T47D (cell line): ENCODE data around the gene SMC4.

ENCODE experiments used
- DNase-seq, 2 experiments: peaks; one replicate each; pipeline versions ENCODE4 v3.0.0 to v3.0.0-alpha.2; 2011 to 2012; ENCODE audit warnings: low read depth in 1 of 2, low spot score in 1 of 2
- JUND ChIP-seq: IDR thresholded peaks from 2 replicates; pipeline ENCODE4 v1.6.1; 2012; ENCODE audit warnings: low read depth
- in situ Hi-C: cut with HindIII; loops from 2 replicates; pipeline ENCODE4 v1.10.0; 2016; ENCODE audit warnings: low sequenced_read_pairs, low pct_unique_long_range_greater_than_20kb

The SMC4 gene

GRCh38 chr3:160477750-160478149 is 78.3 kb downstream of the SMC4 start:
- in situ Hi-C loops, result no loop called here

GRCh38 chr3:160478338-160478737 is 78.9 kb downstream of the SMC4 start:
- no peak for DNase-seq
- in situ Hi-C loops, result no loop called here
- no peak for TF ChIP-seq JUND

More at GRCh38 chr3:160477750-160478149, 78.3 kb downstream of the SMC4 start:
- no peak for DNase-seq
- TF ChIP-seq JUND, result no peak

DNA sequence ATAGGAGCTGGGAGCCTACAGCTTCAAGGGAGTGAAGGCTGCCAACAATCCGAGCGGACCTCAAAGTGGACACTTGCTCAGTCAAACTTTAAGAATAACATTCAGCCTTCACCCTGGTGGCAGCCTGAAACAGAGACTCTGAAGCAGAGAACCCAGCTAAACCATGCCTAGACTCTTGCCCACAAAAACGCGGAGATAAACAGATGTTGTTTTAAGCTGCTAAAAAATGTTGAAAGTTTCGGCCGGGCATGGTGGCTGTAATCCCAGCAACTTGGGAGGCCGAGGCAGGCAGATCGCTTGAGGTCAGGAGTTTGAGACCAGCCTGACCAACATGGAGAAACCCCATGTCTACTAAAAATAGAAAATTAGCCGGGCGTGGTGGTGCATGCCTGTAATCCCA is 79.9 kb downstream of the SMC4 start:
- TF ChIP-seq JUND, result no peak
- no peak for DNase-seq
- in situ Hi-C loops, result no loop called here

- in situ Hi-C loops, result no loop called here
- TF ChIP-seq JUND, result no peak
- DNase-seq, result no peak
Observed at GRCh38 chr3:160480931-160481330, 81.5 kb downstream of the SMC4 start.

DNA sequence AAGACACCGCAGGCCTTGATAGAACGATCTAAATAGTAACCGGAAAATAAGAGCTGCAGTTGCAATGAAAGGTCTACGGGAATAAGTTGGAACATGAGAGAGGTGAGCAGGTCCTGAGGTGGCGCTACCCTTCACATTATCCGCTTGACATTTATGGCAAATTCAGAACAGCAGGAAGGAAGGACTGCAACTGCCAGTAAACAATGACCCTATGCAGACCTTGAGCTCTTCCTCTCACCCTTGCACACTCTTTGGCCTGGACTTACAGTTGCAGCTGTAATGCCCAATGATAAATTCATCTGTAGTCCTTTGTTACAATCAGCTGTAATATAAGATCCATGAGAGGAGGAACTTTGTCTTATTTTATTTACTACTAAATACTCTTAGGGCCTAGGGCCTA is 82.4 kb downstream of the SMC4 start:
- in situ Hi-C loops, result no loop called here
- no peak for DNase-seq
- TF ChIP-seq JUND, result no peak

DNA sequence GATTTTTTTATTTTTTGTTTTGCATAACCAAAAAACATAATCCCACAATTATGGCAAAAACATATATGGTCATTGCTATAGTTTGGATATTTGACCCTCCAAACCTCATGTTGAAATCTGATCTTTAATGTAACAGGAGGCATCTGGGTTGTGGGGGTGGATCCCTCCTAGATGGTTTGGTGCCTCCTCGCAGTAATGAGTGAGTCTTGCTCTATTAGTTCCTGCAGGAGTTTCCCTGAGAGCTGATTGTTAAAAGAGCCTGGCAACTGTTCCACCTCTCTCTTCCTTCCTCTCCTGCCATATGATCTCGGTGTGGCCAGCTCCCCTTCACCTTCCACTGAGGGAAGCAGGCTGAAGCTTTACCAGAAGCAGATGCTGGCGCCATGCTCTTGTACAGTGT is 83.3 kb downstream of the SMC4 start:
- in situ Hi-C loops, result no loop called here

More for the DNA sequence above, 83.3 kb downstream of the SMC4 start:
- DNase-seq, result no peak
- TF ChIP-seq JUND, result no peak
